Measurements from ENCODE around the gene CCDC50.

Gene CCDC50

DNA sequence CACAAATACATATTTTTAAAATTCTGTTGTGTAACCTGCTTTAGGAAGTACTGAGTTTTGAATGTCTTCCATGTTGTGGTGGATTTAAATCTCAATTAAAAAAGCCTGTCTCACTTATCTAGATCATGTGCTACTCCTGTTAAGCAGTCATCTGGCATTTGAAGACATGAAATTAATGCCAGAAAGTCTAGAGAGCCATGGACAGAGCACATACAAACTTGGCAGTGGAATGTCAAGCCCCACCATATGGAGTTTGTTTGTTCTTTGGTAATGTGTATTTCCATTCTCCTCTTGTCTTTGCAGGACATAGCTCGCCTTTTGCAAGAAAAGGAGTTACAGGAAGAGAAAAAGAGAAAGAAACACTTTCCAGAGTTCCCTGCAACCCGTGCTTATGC, 40.4 kb downstream of the CCDC50 start:
- Mint-ChIP-seq H3K4me1 (ENCODE audit: low read depth) (peaks cover 7% of the 10 kb centered on the region), H3K9me3 (no peaks in the 10 kb centered on the region), H3K36me3 (ENCODE audit: low read depth) (peaks cover 8% of the 10 kb centered on the region), H3K27me3 (no peaks in the 10 kb centered on the region), H3K4me3 (no peak overlapping the region), H3K27ac (no peak overlapping the region)

GRCh38 chr3:191372122-191372521, 42.9 kb downstream of the CCDC50 start:
- Mint-ChIP-seq H3K9me3 (no peaks in the 10 kb centered on the region), H3K36me3 (ENCODE audit: low read depth) (peaks cover 5% of the 10 kb centered on the region), H3K4me3 (no peak overlapping the region), H3K27me3 (no peaks in the 10 kb centered on the region), H3K27ac (no peak overlapping the region), H3K4me1 (ENCODE audit: low read depth) (peaks cover 7% of the 10 kb centered on the region)

DNA sequence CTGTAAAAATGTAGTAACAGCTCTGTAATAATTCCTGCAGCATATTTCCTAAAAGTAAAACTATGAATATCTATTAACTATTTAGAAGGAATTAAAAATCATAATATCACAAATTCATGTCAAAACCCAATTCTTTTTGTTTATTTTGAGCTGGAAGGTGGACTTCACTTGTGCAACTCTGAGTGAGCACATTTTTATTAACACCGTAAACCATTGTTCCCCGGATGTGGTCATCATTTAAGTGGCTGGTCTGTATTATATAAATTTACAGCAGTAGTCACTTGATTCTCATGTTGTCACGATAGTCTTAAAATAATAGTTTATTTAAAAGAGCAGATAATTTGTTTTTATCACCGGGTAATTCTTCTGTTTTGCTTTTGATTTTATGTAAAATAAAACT, 44.1 kb downstream of the CCDC50 start:
- no peaks in the 10 kb centered on the region for H3K9me3 Mint-ChIP-seq
- peaks cover 5% of the 10 kb centered on the region for H3K36me3 Mint-ChIP-seq (ENCODE audit: low read depth)

GRCh38 chr3:191376516-191377141, 47.4 kb downstream of the CCDC50 start:
- H3K27ac Mint-ChIP-seq, result no peak overlapping the region
- H3K4me3 Mint-ChIP-seq, result no peak overlapping the region
- no peaks in the 10 kb centered on the region for H3K27me3 Mint-ChIP-seq
- no peaks in the 10 kb centered on the region for H3K9me3 Mint-ChIP-seq
- no peaks in the 10 kb centered on the region for H3K36me3 Mint-ChIP-seq (ENCODE audit: low read depth)
- peaks cover 11% of the 10 kb centered on the region for H3K4me1 Mint-ChIP-seq (ENCODE audit: low read depth)

More for the DNA sequence above, 44.1 kb downstream of the CCDC50 start:
- Mint-ChIP-seq H3K27me3 (no peaks in the 10 kb centered on the region), H3K27ac (no peak overlapping the region), H3K4me3 (no peak overlapping the region), H3K4me1 (ENCODE audit: low read depth) (peaks cover 11% of the 10 kb centered on the region)

DNA sequence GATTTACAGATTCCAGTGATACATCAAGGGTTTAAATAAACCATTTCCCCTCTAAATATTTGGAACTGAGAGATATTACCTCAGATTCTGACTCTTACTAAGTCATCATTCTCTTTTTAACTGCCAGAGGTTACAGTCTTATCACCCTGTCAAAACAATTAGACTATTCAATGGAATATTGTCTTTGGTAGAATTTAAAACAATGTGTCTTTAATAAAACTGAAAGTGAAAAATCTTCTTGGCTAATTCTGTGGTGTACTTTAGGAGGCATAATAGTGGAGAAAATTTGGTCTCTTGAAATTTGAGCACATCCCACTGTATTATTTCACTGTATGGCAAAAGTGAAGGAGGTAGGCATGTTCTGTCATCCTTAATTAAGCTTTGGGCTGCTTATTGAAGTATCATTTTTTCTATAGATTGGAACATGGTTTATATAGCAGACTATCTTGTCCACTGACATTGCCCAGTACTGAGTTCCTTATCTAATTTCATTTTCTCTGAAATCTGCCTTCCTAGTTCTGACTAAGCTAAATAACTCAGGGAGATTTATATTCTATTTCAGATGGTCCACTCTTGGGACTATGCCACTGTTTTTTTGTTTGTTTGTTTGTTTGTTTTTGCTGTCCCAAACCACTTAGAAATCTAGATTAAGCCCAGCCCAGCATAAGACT, 49.1 kb downstream of the CCDC50 start:
- no peak overlapping the region for H3K27ac Mint-ChIP-seq

DNA sequence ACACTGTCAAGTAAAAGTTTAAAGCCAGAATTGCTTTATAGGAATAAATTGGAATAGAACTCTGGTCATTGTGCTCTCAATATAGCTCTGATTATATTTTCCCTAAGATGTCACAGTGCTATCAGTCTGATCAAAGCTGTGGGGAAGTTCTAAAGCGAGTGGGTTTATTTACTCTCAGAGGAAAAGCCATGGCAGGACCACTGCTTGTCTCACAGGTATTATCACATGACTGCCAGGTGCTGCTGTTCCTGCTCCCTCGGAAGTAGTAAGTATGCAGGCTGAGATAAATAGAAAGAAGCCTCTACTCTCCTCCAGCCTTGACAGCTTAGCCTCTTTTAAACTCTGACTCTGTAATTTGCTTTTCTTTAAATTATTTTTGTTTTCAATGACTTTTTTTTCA, 50.3 kb downstream of the CCDC50 start:
- Mint-ChIP-seq H3K4me1 (ENCODE audit: low read depth) (peaks cover 5% of the 10 kb centered on the region), H3K4me3 (no peak overlapping the region), H3K27me3 (no peaks in the 10 kb centered on the region), H3K36me3 (ENCODE audit: low read depth) (no peaks in the 10 kb centered on the region), H3K27ac (no peak overlapping the region), H3K9me3 (no peaks in the 10 kb centered on the region)

More for the DNA sequence above, 49.1 kb downstream of the CCDC50 start:
- H3K4me1 Mint-ChIP-seq (ENCODE audit: low read depth), result peaks cover 5% of the 10 kb centered on the region
- no peaks in the 10 kb centered on the region for H3K9me3 Mint-ChIP-seq
- H3K4me3 Mint-ChIP-seq, result no peak overlapping the region
- no peaks in the 10 kb centered on the region for H3K27me3 Mint-ChIP-seq
- H3K36me3 Mint-ChIP-seq (ENCODE audit: low read depth), result no peaks in the 10 kb centered on the region

DNA sequence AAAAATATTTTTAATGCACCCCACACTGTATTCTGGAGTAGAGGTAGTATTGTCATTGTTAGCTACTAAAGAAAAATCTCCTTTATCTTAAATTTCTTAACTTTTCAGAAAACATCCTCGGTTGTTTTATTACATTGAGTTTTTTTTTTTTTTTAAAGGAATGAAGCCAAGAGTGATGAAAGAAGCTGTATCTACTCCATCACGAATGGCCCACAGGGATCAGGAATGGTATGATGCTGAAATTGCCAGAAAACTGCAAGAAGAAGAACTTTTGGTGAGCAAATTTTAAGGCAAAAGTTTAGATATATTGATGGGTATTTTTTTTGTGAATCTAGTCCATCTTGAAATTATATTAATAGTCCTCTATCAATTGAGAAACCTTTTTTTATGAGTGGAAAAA, 50.8 kb downstream of the CCDC50 start:
- H3K36me3 Mint-ChIP-seq (ENCODE audit: low read depth), result no peaks in the 10 kb centered on the region
- no peaks in the 10 kb centered on the region for H3K9me3 Mint-ChIP-seq
- no peak overlapping the region for H3K27ac Mint-ChIP-seq
- no peak overlapping the region for H3K4me3 Mint-ChIP-seq
- peaks cover 5% of the 10 kb centered on the region for H3K4me1 Mint-ChIP-seq (ENCODE audit: low read depth)
- no peaks in the 10 kb centered on the region for H3K27me3 Mint-ChIP-seq

- no peaks in the 10 kb centered on the region for H3K36me3 Mint-ChIP-seq (ENCODE audit: low read depth)
These were observed 52.1 kb downstream of the CCDC50 start for GRCh38 chr3:191381303-191381702.

DNA sequence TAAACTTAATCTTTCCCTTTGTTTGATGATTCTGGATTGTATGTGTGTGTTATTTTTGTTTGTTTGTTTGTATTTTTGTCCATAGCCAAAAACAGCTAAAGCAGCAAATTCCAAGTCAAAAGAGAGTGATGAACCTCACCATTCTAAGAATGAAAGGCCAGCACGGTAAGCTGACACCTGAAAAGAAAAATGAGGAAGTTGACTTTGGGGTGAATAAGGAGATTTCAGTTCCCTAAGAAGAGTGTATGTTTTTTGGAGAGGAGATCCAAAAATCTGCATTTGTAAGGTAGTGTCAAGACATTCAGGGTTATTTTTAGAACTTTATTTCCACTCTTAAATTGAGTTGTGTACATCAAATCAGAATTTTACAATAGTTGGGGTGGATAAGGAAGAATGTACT, 53.5 kb downstream of the CCDC50 start:
- no peak overlapping the region for H3K27ac Mint-ChIP-seq
- H3K4me3 Mint-ChIP-seq, result no peak overlapping the region
- no peaks in the 10 kb centered on the region for H3K27me3 Mint-ChIP-seq
- H3K9me3 Mint-ChIP-seq, result no peaks in the 10 kb centered on the region
- H3K36me3 Mint-ChIP-seq (ENCODE audit: low read depth), result no peaks in the 10 kb centered on the region
- H3K4me1 Mint-ChIP-seq (ENCODE audit: low read depth), result peaks cover 5% of the 10 kb centered on the region

More at GRCh38 chr3:191381303-191381702, 52.1 kb downstream of the CCDC50 start:
- peaks cover 5% of the 10 kb centered on the region for H3K4me1 Mint-ChIP-seq (ENCODE audit: low read depth)
- H3K27me3 Mint-ChIP-seq, result no peaks in the 10 kb centered on the region
- H3K4me3 Mint-ChIP-seq, result no peak overlapping the region
- no peak overlapping the region for H3K27ac Mint-ChIP-seq
- H3K9me3 Mint-ChIP-seq, result no peaks in the 10 kb centered on the region

GRCh38 chr3:191383124-191383523, 53.9 kb downstream of the CCDC50 start:
- H3K9me3 Mint-ChIP-seq, result no peaks in the 10 kb centered on the region
- no peaks in the 10 kb centered on the region for H3K27me3 Mint-ChIP-seq
- H3K4me1 Mint-ChIP-seq (ENCODE audit: low read depth), result peaks cover 3% of the 10 kb centered on the region
- no peak overlapping the region for H3K27ac Mint-ChIP-seq
- H3K36me3 Mint-ChIP-seq (ENCODE audit: low read depth), result no peaks in the 10 kb centered on the region
- no peak overlapping the region for H3K4me3 Mint-ChIP-seq

DNA sequence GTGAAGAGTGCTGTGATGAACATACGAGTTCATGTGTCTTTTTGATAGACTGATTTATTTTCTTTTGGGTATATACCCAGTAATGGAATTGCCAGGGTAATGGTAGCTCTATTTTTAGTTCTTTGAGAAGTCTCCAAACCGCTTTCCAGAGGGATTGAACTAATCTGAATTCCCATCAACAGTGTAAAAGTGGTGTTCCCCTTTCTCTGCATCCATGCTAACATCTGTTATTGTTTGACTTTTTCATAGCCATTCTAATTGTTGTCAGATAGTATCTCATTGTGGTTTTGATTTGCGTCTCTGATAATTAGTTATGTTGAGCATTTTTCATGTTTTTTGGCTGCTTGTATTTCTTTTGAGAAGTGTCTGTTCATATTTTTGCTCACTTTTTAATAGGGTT, 55.9 kb downstream of the CCDC50 start:
- Mint-ChIP-seq H3K36me3 (ENCODE audit: low read depth) (peaks cover 1% of the 10 kb centered on the region), H3K27me3 (no peaks in the 10 kb centered on the region), H3K27ac (no peak overlapping the region), H3K4me1 (ENCODE audit: low read depth) (no peaks in the 10 kb centered on the region), H3K4me3 (no peak overlapping the region), H3K9me3 (no peaks in the 10 kb centered on the region)

DNA sequence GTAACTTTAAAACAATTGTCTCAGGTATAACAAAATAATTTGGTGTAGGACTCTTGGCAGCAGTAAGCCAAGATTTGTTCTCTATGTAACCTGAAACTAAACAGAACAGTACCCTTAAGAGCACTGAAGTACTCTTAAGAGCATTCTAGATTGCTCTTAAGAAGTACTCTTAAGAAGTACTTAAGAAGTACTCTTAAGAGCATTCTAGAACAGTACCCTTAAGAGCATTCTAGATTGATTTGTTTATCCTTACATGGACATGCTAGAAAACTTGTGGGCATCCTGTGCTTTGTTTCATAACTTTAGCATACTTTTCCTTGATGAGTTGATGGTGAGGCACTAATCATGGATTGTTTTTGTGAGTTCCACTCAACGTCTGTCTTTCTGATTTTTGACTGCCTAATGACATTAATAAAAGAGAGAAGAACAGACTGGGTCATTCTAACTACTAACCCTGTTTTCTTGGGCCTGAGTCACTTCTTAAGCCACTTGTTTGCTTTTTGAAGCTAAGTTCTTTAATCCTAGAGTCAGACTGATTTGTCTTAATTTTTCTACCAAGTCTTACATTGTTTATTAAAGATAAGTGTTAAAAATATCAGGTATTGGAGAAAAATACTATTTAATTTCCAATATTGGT, 58.4 kb downstream of the CCDC50 start:
- H3K36me3 Mint-ChIP-seq (ENCODE audit: low read depth), result peaks cover 5% of the 10 kb centered on the region
- no peak overlapping the region for H3K27ac Mint-ChIP-seq
- H3K4me1 Mint-ChIP-seq (ENCODE audit: low read depth), result no peaks in the 10 kb centered on the region

DNA sequence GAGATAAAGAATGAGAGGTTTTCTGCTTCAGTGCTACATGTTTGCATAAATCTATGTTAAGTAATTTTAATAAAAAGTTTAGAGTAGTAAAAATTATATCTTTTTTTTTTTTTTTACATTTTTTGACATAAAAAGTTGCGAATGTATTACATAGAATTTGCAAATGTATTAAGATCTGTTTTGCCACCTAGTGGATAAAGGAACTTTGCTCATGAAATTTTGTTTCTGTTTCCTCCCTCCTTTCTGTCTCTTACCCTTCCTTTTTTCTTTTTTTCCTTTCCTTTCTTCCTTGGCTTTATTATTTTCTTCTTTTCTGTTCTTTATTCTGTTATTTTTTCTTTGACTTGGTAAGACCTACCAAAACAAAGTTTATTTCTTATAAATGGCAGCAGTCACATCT, 59.6 kb downstream of the CCDC50 start:
- Mint-ChIP-seq H3K9me3 (no peaks in the 10 kb centered on the region), H3K4me3 (no peak overlapping the region), H3K4me1 (ENCODE audit: low read depth) (no peaks in the 10 kb centered on the region), H3K27me3 (no peaks in the 10 kb centered on the region), H3K36me3 (ENCODE audit: low read depth) (peaks cover 5% of the 10 kb centered on the region), H3K27ac (no peak overlapping the region)

More for the DNA sequence above, 58.4 kb downstream of the CCDC50 start:
- Mint-ChIP-seq H3K4me3 (no peak overlapping the region), H3K27me3 (no peaks in the 10 kb centered on the region), H3K9me3 (no peaks in the 10 kb centered on the region)

- Mint-ChIP-seq H3K36me3 (ENCODE audit: low read depth) (peaks cover 5% of the 10 kb centered on the region), H3K9me3 (no peaks in the 10 kb centered on the region), H3K4me1 (ENCODE audit: low read depth) (no peaks in the 10 kb centered on the region), H3K27ac (no peak overlapping the region), H3K4me3 (no peak overlapping the region), H3K27me3 (no peaks in the 10 kb centered on the region)
These were observed 61.4 kb downstream of the CCDC50 start for GRCh38 chr3:191390580-191390979.
